WTC11 (cell line): ENCODE data around the gene CAMK1.

Experiments used
- ATF1 ChIP-seq: sonication (generic); formaldehyde crosslinking; IDR thresholded peaks from 2 replicates; pipeline ENCODE4 v1.8.1; 2023; ENCODE audit warnings: mild to moderate bottlenecking, moderate library complexity, missing genetic modification reagents
- CREM ChIP-seq: sonication (generic); formaldehyde crosslinking; IDR thresholded peaks from 2 replicates; pipeline ENCODE4 v1.8.1; 2022; ENCODE audit warnings: mild to moderate bottlenecking, missing genetic modification reagents, moderate library complexity
- IRF2 ChIP-seq: sonication (generic); formaldehyde crosslinking; IDR thresholded peaks from 2 replicates; pipeline ENCODE4 v1.8.0; 2022; ENCODE audit warnings: low read depth, missing genetic modification reagents, borderline replicate concordance
- RELA ChIP-seq: sonication (generic); formaldehyde crosslinking; IDR thresholded peaks from 2 replicates; pipeline ENCODE4 v1.8.1; 2022; ENCODE audit warnings: missing genetic modification reagents, mild to moderate bottlenecking, borderline replicate concordance
- SMAD3 ChIP-seq: sonication (generic); formaldehyde crosslinking; IDR thresholded peaks from 2 replicates; pipeline ENCODE4 v1.8.0; 2022; ENCODE audit warnings: missing genetic modification reagents, mild to moderate bottlenecking, borderline replicate concordance
- TCF7 ChIP-seq: sonication (generic); formaldehyde crosslinking; IDR thresholded peaks from 2 replicates; pipeline ENCODE4 v1.8.0; 2022; ENCODE audit warnings: mild to moderate bottlenecking, low read depth, missing genetic modification reagents, moderate library complexity
- ZNF121 ChIP-seq: sonication (generic); formaldehyde crosslinking; IDR thresholded peaks from 2 replicates; pipeline ENCODE4 v1.8.0; 2023; ENCODE audit warnings: missing genetic modification reagents
- TF ChIP-seq, protein P1 (sequence below): sonication (generic); formaldehyde crosslinking; IDR thresholded peaks from 2 replicates; pipeline ENCODE4 v1.8.1; 2023; ENCODE audit warnings: mild to moderate bottlenecking, missing genetic modification reagents, moderate library complexity
- TF ChIP-seq, protein P2 (sequence below): fragments of 200-600 bp; IDR thresholded peaks from 2 replicates; pipeline ENCODE4 v1.8.0; 2022; ENCODE audit warnings: antibody characterized with exemption
- TF ChIP-seq, protein P3 (sequence below): sonication (generic); formaldehyde crosslinking; IDR thresholded peaks from 2 replicates; pipeline ENCODE4 v1.8.1; 2022; ENCODE audit warnings: low read depth, mild to moderate bottlenecking, moderate library complexity, missing genetic modification reagents, borderline replicate concordance

DNA sequence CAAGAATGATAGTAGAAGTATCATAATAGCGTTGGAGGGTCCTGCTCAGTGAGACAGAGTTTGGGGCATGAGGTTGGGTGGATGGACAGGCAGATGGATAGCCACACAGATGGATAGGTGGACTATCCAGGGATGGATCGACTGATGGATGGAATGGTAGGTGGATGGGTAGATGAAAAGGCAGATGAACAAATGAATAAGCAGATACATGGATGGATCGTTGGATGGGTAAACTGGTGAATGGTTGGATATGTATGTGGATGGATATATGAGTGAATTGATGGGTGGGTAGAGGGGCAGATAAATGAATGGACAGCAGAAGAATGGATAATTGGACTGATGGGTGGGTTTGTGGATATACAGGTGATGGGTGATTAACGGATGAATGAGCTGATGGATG lies 56.6 kb downstream of the CAMK1 start:
- TF ChIP-seq, protein P1, sequence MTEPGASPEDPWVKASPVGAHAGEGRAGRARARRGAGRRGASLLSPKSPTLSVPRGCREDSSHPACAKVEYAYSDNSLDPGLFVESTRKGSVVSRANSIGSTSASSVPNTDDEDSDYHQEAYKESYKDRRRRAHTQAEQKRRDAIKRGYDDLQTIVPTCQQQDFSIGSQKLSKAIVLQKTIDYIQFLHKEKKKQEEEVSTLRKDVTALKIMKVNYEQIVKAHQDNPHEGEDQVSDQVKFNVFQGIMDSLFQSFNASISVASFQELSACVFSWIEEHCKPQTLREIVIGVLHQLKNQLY, result no peak
- TF ChIP-seq SMAD3 (CRISPR knock-in tag) (no peak), ZNF121 (CRISPR knock-in tag) (no peak), CREM (CRISPR knock-in tag) (no peak), TCF7 (CRISPR knock-in tag) (no peak), RELA (no peak), ATF1 (CRISPR knock-in tag) (no peak), IRF2 (CRISPR knock-in tag) (no peak)
- TF ChIP-seq, protein P2, sequence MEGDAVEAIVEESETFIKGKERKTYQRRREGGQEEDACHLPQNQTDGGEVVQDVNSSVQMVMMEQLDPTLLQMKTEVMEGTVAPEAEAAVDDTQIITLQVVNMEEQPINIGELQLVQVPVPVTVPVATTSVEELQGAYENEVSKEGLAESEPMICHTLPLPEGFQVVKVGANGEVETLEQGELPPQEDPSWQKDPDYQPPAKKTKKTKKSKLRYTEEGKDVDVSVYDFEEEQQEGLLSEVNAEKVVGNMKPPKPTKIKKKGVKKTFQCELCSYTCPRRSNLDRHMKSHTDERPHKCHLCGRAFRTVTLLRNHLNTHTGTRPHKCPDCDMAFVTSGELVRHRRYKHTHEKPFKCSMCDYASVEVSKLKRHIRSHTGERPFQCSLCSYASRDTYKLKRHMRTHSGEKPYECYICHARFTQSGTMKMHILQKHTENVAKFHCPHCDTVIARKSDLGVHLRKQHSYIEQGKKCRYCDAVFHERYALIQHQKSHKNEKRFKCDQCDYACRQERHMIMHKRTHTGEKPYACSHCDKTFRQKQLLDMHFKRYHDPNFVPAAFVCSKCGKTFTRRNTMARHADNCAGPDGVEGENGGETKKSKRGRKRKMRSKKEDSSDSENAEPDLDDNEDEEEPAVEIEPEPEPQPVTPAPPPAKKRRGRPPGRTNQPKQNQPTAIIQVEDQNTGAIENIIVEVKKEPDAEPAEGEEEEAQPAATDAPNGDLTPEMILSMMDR, result no peak
- TF ChIP-seq, protein P3, sequence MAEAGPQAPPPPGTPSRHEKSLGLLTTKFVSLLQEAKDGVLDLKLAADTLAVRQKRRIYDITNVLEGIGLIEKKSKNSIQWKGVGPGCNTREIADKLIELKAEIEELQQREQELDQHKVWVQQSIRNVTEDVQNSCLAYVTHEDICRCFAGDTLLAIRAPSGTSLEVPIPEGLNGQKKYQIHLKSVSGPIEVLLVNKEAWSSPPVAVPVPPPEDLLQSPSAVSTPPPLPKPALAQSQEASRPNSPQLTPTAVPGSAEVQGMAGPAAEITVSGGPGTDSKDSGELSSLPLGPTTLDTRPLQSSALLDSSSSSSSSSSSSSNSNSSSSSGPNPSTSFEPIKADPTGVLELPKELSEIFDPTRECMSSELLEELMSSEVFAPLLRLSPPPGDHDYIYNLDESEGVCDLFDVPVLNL (CRISPR knock-in tag), result no peak
